IMR-90 (cell line): ENCODE results near the gene SYNE1. TPM values are rescaled to one million over a fixed set of nuclear protein-coding genes. Genes with fewer than 3 reads are reported as not detected.

ENCODE experiments used
- ATAC-seq: fragments of 200-7000 bp; cut with Tn5 transposase; 2 replicates; pipeline ENCODE4 v1.9.1; 2020; ENCODE audit warnings: low read depth, mild to moderate bottlenecking, moderate library complexity
- BruUV-seq: library from RNA; stranded (reverse); fragments of 400-500 nt; replicated peaks from 2 replicates; lab custom pipeline; 2021; lab: Mats Ljungman, UMichigan
- CTCF ChIA-PET: fragments of 300-600 bp; formaldehyde crosslinking; extraction: SDS; loops from one replicate; lab custom pipeline; 2021; ENCODE audit warnings: antibody characterized with exemption; lab: Yijun Ruan, JAX
- POLR2A ChIA-PET: fragments of 300-600 bp; sonication (Branson Sonifier 250); formaldehyde crosslinking; loops from one replicate; lab custom pipeline; 2022; ENCODE audit warnings: antibody characterized with exemption; ENCODE audit not compliant: unreplicated experiment; lab: Charles Lee
- DNase-seq: peaks from one replicate; pipeline ENCODE4 v3.0.0; 2013
- H2AFZ ChIP-seq: replicated peaks from 2 replicates; pipeline ENCODE3; 2013; ENCODE audit warnings: low read length, mild to moderate bottlenecking; ENCODE audit not compliant: poor library complexity
- H2AK5ac ChIP-seq: 2 replicates; pipeline ENCODE4 v1.6.1; 2013; ENCODE audit warnings: low read depth, low read length, inconsistent platforms
- H2AK9ac ChIP-seq: replicated peaks from 2 replicates; pipeline ENCODE3; 2013; ENCODE audit warnings: mild to moderate bottlenecking, low read depth, low read length, moderate library complexity; ENCODE audit not compliant: poor library complexity
- H2BK120ac ChIP-seq: 2 replicates; pipeline ENCODE4 v1.6.1; 2013; ENCODE audit warnings: low read depth, low read length, inconsistent platforms
- H2BK15ac ChIP-seq: 3 replicates; pipeline ENCODE4 v1.6.1; 2013; ENCODE audit warnings: low read depth, low read length, inconsistent platforms
- H2BK20ac ChIP-seq: 2 replicates; pipeline ENCODE4 v1.6.1; 2013; ENCODE audit warnings: low read depth, mild to moderate bottlenecking, inconsistent platforms, low read length, moderate library complexity
- H2BK5ac ChIP-seq: 2 replicates; pipeline ENCODE4 v1.6.1; 2013; ENCODE audit warnings: mild to moderate bottlenecking, low read depth, low read length, inconsistent platforms; ENCODE audit not compliant: poor library complexity, severe bottlenecking
- H3K14ac ChIP-seq: replicated peaks from 2 replicates; pipeline ENCODE4 v1.6.1; 2013; ENCODE audit warnings: low read depth, low read length, inconsistent platforms
- H3K18ac ChIP-seq: 2 replicates; pipeline ENCODE4 v1.6.1; 2013; ENCODE audit warnings: low read depth, low read length, control low read depth
- H3K23ac ChIP-seq: 2 replicates; pipeline ENCODE4 v1.6.1; 2013; ENCODE audit warnings: low read depth, low read length, inconsistent platforms
- H3K27ac ChIP-seq: 2 replicates; pipeline ENCODE4 v1.5.1; 2013; ENCODE audit warnings: mild to moderate bottlenecking, control low read depth, low read length; ENCODE audit not compliant: insufficient read depth
- H3K27me3 ChIP-seq: 2 replicates; pipeline ENCODE4 v1.6.1; 2013; ENCODE audit warnings: low read length; ENCODE audit not compliant: control insufficient read depth, insufficient read depth
- H3K36me3 ChIP-seq: 2 replicates; pipeline ENCODE4 v1.6.1; 2013; ENCODE audit warnings: low read length, mixed read lengths; ENCODE audit not compliant: control insufficient read depth, insufficient read depth
- H3K4ac ChIP-seq: 2 replicates; pipeline ENCODE4 v1.6.1; 2013; ENCODE audit warnings: low read depth, low read length, inconsistent platforms
- H3K4me1 ChIP-seq: 2 replicates; pipeline ENCODE4 v1.6.1; 2013; ENCODE audit warnings: low read length, mixed read lengths; ENCODE audit not compliant: control insufficient read depth, insufficient read depth
- H3K4me2 ChIP-seq: 2 replicates; pipeline ENCODE4 v1.6.1; 2013; ENCODE audit warnings: low read depth, mild to moderate bottlenecking, control low read depth, low read length, moderate library complexity
- H3K4me3 ChIP-seq: 2 replicates; pipeline ENCODE4 v1.5.1; 2013; ENCODE audit warnings: low read depth, mild to moderate bottlenecking, control low read depth, low read length, moderate library complexity; ENCODE audit not compliant: insufficient read depth
- H3K56ac ChIP-seq: 2 replicates; pipeline ENCODE4 v1.6.1; 2013; ENCODE audit warnings: low read length, inconsistent platforms; ENCODE audit not compliant: insufficient read depth; ENCODE audit errors: extremely low read depth
- H3K79me1 ChIP-seq, 2 experiments: 2 replicates each; pipeline ENCODE4 v1.6.1; 2013; ENCODE audit warnings: low read length in 2 of 2, inconsistent platforms in 1 of 2, low read depth in 1 of 2
- H3K9ac ChIP-seq: 2 replicates; pipeline ENCODE4 v1.6.1; 2013; ENCODE audit warnings: low read depth, low read length, control low read depth
- H3K9me1 ChIP-seq: 2 replicates; pipeline ENCODE4 v1.6.1; 2013; ENCODE audit warnings: low read length, inconsistent platforms; ENCODE audit not compliant: insufficient read depth
- H3K9me3 ChIP-seq: 2 replicates; pipeline ENCODE4 v1.6.1; 2013; ENCODE audit warnings: low read length; ENCODE audit not compliant: control insufficient read depth, insufficient read depth
- H4K20me1 ChIP-seq: 2 replicates; pipeline ENCODE4 v1.6.1; 2013; ENCODE audit warnings: low read length, inconsistent platforms; ENCODE audit not compliant: insufficient read depth
- H4K5ac ChIP-seq: 2 replicates; pipeline ENCODE4 v1.6.1; 2013; ENCODE audit warnings: mild to moderate bottlenecking, low read depth, low read length, control low read depth
- H4K8ac ChIP-seq, 2 experiments: 2 replicates each; pipeline ENCODE4 v1.6.1; 2013; ENCODE audit warnings: low read depth in 2 of 2, low read length in 2 of 2, control low read depth in 1 of 2, inconsistent platforms in 1 of 2
- H4K91ac ChIP-seq: 2 replicates; pipeline ENCODE4 v1.6.1; 2013; ENCODE audit warnings: low read depth, low read length, inconsistent platforms; ENCODE audit not compliant: insufficient read depth
- BHLHE40 ChIP-seq: fragments of 150-350 bp; IDR thresholded peaks from 2 replicates; pipeline ENCODE4 v1.6.1; 2016; ENCODE audit warnings: mild to moderate bottlenecking, low read depth, low read length
- CEBPB ChIP-seq: IDR thresholded peaks from 2 replicates; pipeline ENCODE4 v1.6.1; 2012; ENCODE audit warnings: low read depth, low read length, improper control_type of control experiment
- CHD1 ChIP-seq: IDR thresholded peaks from 2 replicates; pipeline ENCODE4 v1.6.1; 2012; ENCODE audit warnings: low read depth, low read length, improper control_type of control experiment
- CTCF ChIP-seq: conservative IDR thresholded peaks from 2 replicates; pipeline ENCODE4 v1.5.1; 2012; ENCODE audit warnings: mild to moderate bottlenecking, low read depth, low read length, improper control_type of control experiment
- FOS ChIP-seq: fragments of 150-350 bp; IDR thresholded peaks from 2 replicates; pipeline ENCODE4 v1.6.1; 2016; ENCODE audit warnings: low read depth, low read length
- MAFK ChIP-seq: IDR thresholded peaks from 2 replicates; pipeline ENCODE4 v1.6.1; 2012; ENCODE audit warnings: low read depth, low read length, improper control_type of control experiment
- MAZ ChIP-seq: IDR thresholded peaks from 2 replicates; pipeline ENCODE4 v1.6.1; 2012; ENCODE audit warnings: low read depth, mild to moderate bottlenecking, low read length, improper control_type of control experiment, moderate library complexity, borderline replicate concordance
- MXI1 ChIP-seq: IDR thresholded peaks from 2 replicates; pipeline ENCODE4 v1.6.1; 2012; ENCODE audit warnings: low read depth, mild to moderate bottlenecking, low read length, moderate library complexity, borderline replicate concordance
- NFE2L2 ChIP-seq: fragments of 150-350 bp; IDR thresholded peaks from 2 replicates; pipeline ENCODE4 v1.6.1; 2016; ENCODE audit warnings: low read depth, mild to moderate bottlenecking, low read length
- POLR2A ChIP-seq: IDR thresholded peaks from 2 replicates; pipeline ENCODE4 v1.6.1; 2012; ENCODE audit warnings: mild to moderate bottlenecking, low read depth, low read length
- RAD21 ChIP-seq: IDR thresholded peaks from 2 replicates; pipeline ENCODE4 v1.6.1; 2012; ENCODE audit warnings: low read length, improper control_type of control experiment
- RCOR1 ChIP-seq: IDR thresholded peaks from 2 replicates; pipeline ENCODE4 v1.6.1; 2012; ENCODE audit warnings: mild to moderate bottlenecking, low read length, improper control_type of control experiment; ENCODE audit not compliant: insufficient replicate concordance
- RFX5 ChIP-seq: IDR thresholded peaks from 2 replicates; pipeline ENCODE4 v1.8.0; 2012; ENCODE audit warnings: low read depth, mild to moderate bottlenecking, low read length, moderate library complexity
- USF2 ChIP-seq: fragments of 150-350 bp; IDR thresholded peaks from 2 replicates; pipeline ENCODE4 v1.6.1; 2017; ENCODE audit warnings: mild to moderate bottlenecking, antibody characterized with exemption, low read length, low read depth
- WGBS, 2 experiments: methylation state at CpG; one replicate each; pipeline versions ENCODE4 v1.1.5 to v1.1.7; 2013; ENCODE audit warnings: missing lambda C conversion rate in 2 of 2; ENCODE audit not compliant: insufficient read length in 1 of 2; ENCODE audit errors: extremely low coverage in 2 of 2; 5-methylcytosine and 5-hydroxymethylcytosine counted together
- dilution Hi-C: fragments of 300-500 bp; cut with HindIII; formaldehyde crosslinking; loops from one replicate; pipeline ENCODE4 v1.14.3; 2018; ENCODE audit warnings: low sequenced_read_pairs; ENCODE audit not compliant: unreplicated experiment
- in situ Hi-C: fragments of 300-500 bp; cut with MboI; formaldehyde crosslinking; loops from 3 replicates; pipeline ENCODE4 v1.14.3; 2019; ENCODE audit warnings: low sequenced_read_pairs, inconsistent platforms, mixed read lengths
- intact Hi-C: fragments of 100-400 bp; cut with micrococcal nuclease; formaldehyde crosslinking; loops from 2 replicates; pipeline ENCODE4 v1.10.0; 2022
- polyA plus RNA-seq, 3 experiments: library from polyadenylated mRNA; depleted of rRNA; stranded (reverse); fragments of >200 nt; gene quantifications; 2 replicates each; pipeline ENCODE4 v1.2.3, GENCODE V29; 2012; ENCODE audit warnings: low replicate concordance in 1 of 3
- total RNA-seq: library from RNA; depleted of rRNA; stranded (reverse); fragments of >200 nt; gene quantifications from 2 replicates; pipeline ENCODE4 v1.2.3, GENCODE V29; 2012

The SYNE1 gene
- total and polyA plus RNA-seq, 2 of the 4 experiments (the other 2 are of a cell fraction): 34.1 to 159 TPM

GRCh38 chr6:152296648-152297376 lies 340.4 kb downstream of the SYNE1 start:
- no TSS peak for BruUV-seq
- dilution Hi-C loops: no loop called here

More at GRCh38 chr6:152296648-152297376, 340.4 kb downstream of the SYNE1 start:
- in situ Hi-C loops (no loop called here), intact Hi-C loops (no loop called here)
- no peak overlapping the region for H4K8ac ChIP-seq
- no peaks in the 10 kb centered on the region for H3K9me3 ChIP-seq
- H2AK9ac ChIP-seq: no peak overlapping the region
- H3K4me3 ChIP-seq: no peak overlapping the region
- no peak overlapping the region for H2BK20ac ChIP-seq
- ChIA-PET CTCF (no interaction called here), POLR2A (no interaction called here)
- DNase-seq: peak; percentile 17
- H3K4ac ChIP-seq: no peak overlapping the region
- H3K23ac ChIP-seq: no peak overlapping the region
- no peak overlapping the region for H3K9ac ChIP-seq
- TF ChIP-seq MAZ: no peak
- no peak for TF ChIP-seq MAFK
- TF ChIP-seq MXI1: no peak
- no peak for TF ChIP-seq NFE2L2
- TF ChIP-seq USF2: no peak
- no peak for TF ChIP-seq BHLHE40
- no peak for TF ChIP-seq CTCF
- no peak for TF ChIP-seq CEBPB
- no peak for TF ChIP-seq RCOR1
- TF ChIP-seq RFX5: no peak
- no peak for TF ChIP-seq POLR2A
- no peak for TF ChIP-seq RAD21
- TF ChIP-seq FOS: no peak
- no peak for TF ChIP-seq CHD1
- no peak overlapping the region for H2BK15ac ChIP-seq
- H2BK5ac ChIP-seq: no peak overlapping the region
- H4K5ac ChIP-seq: no peak overlapping the region
- H3K27ac ChIP-seq: no peak overlapping the region
- H2BK120ac ChIP-seq: no peak overlapping the region
- no peaks in the 10 kb centered on the region for H3K27me3 ChIP-seq
- peaks cover 9% of the 10 kb centered on the region for H3K4me1 ChIP-seq
- no peak for ATAC-seq
- H3K56ac ChIP-seq: no peak overlapping the region
- H2AFZ ChIP-seq: no peak overlapping the region
- no peak overlapping the region for H3K14ac ChIP-seq
- no peak overlapping the region; the same call in 1 of the 2 replicates for H4K91ac ChIP-seq
- H2AK5ac ChIP-seq: no peak overlapping the region
- no peak overlapping the region for H3K18ac ChIP-seq
- peaks cover 17% of the 10 kb centered on the region for H3K36me3 ChIP-seq
- H3K4me2 ChIP-seq: no peak overlapping the region
- H3K9me1 ChIP-seq: peaks cover 3% of the 10 kb centered on the region; the same call in 1 of the 2 replicates
- H4K20me1 ChIP-seq: peaks cover 3% of the 10 kb centered on the region
- H3K79me1 ChIP-seq: peaks cover 5 to 16% of the 10 kb centered on the region in 2 experiments; a peak in 3 of 4 replicates
- WGBS, 2 experiments: 100% methylated on average over 1 of the region's 3 CpGs; no CpG with 5 or more reads in 1 of the 2 experiments
